Loucy (cell line): ENCODE data around the gene TMEM132A.

Experiments used
- H2AFZ ChIP-seq: fragments of 200-600 bp; sonication (generic); 2 replicates; pipeline ENCODE4 v1.6.0; 2016; ENCODE audit warnings: antibody characterized with exemption, mild to moderate bottlenecking, low read length, moderate library complexity
- H3F3A ChIP-seq: fragments of 200-600 bp; 2 replicates; pipeline ENCODE4 v1.6.0; 2016; ENCODE audit warnings: antibody characterized with exemption, low read depth, mild to moderate bottlenecking
- H3K27me3 ChIP-seq: fragments of 200-600 bp; sonication (generic); 2 replicates; pipeline ENCODE4 v1.6.1; 2014; ENCODE audit warnings: low read length, mild to moderate bottlenecking; ENCODE audit not compliant: insufficient read depth, poor library complexity, severe bottlenecking
- H3K36me3 ChIP-seq: fragments of 200-600 bp; sonication (generic); 2 replicates; pipeline ENCODE4 v1.6.1; 2016; ENCODE audit warnings: low read length; ENCODE audit not compliant: insufficient read depth
- H3K4me1 ChIP-seq: fragments of 200-600 bp; sonication (generic); 2 replicates; pipeline ENCODE4 v1.5.1; 2014; ENCODE audit warnings: low read length, mild to moderate bottlenecking; ENCODE audit not compliant: insufficient read depth, poor library complexity, severe bottlenecking
- H3K4me2 ChIP-seq: fragments of 200-600 bp; sonication (generic); 2 replicates; pipeline ENCODE4 v1.6.0; 2014; ENCODE audit warnings: antibody characterized with exemption, low read length, low read depth, mild to moderate bottlenecking; ENCODE audit not compliant: poor library complexity, severe bottlenecking
- H3K4me3 ChIP-seq: fragments of 200-600 bp; sonication (generic); 2 replicates; pipeline ENCODE4 v1.5.1; 2014; ENCODE audit warnings: low read length, mild to moderate bottlenecking, mixed read lengths; ENCODE audit not compliant: poor library complexity, severe bottlenecking
- H3K79me2 ChIP-seq: fragments of 200-600 bp; sonication (generic); 2 replicates; pipeline ENCODE4 v1.6.1; 2014; ENCODE audit warnings: low read length; ENCODE audit not compliant: insufficient read depth
- H3K9ac ChIP-seq: fragments of 200-600 bp; sonication (generic); 2 replicates; pipeline ENCODE4 v1.6.0; 2014; ENCODE audit warnings: mild to moderate bottlenecking, low read depth, low read length, moderate library complexity; ENCODE audit not compliant: poor library complexity, severe bottlenecking
- H3K9me2 ChIP-seq: fragments of 200-600 bp; sonication (generic); replicated peaks from 2 replicates; pipeline ENCODE4 v1.6.1; 2016; ENCODE audit warnings: low read depth, low read length, mixed read lengths
- H3K9me3 ChIP-seq: fragments of 200-600 bp; sonication (generic); 2 replicates; pipeline ENCODE4 v1.6.1; 2014; ENCODE audit warnings: mild to moderate bottlenecking, antibody characterized with exemption, low read length, low read depth; ENCODE audit not compliant: insufficient read depth
- H4K20me1 ChIP-seq: fragments of 200-600 bp; sonication (generic); 2 replicates; pipeline ENCODE4 v1.6.0; 2014; ENCODE audit warnings: antibody characterized with exemption, low read length, mild to moderate bottlenecking; ENCODE audit not compliant: insufficient read depth, poor library complexity, severe bottlenecking
- CTCF ChIP-seq: fragments of 200-600 bp; sonication (generic); conservative IDR thresholded peaks from 2 replicates; pipeline ENCODE4 v1.5.1; 2014; ENCODE audit warnings: mild to moderate bottlenecking, antibody characterized with exemption, low read length
- EZH2phosphoT487 ChIP-seq: fragments of 200-600 bp; IDR thresholded peaks from 2 replicates; pipeline ENCODE4 v1.6.1; 2018; ENCODE audit warnings: antibody characterized with exemption, mild to moderate bottlenecking, moderate library complexity, borderline replicate concordance

Gene TMEM132A

GRCh38 chr11:60934790-60935605 is 10.7 kb downstream of the TMEM132A start:
- no peaks in the 10 kb centered on the region for H3K27me3 ChIP-seq
- H3K79me2 ChIP-seq = no peaks in the 10 kb centered on the region
- no peak overlapping the region for H3K9ac ChIP-seq
- no peaks in the 10 kb centered on the region for H3F3A ChIP-seq
- no peaks in the 10 kb centered on the region for H3K4me1 ChIP-seq
- H3K9me3 ChIP-seq = no peaks in the 10 kb centered on the region
- no peaks in the 10 kb centered on the region for H3K9me2 ChIP-seq
- H3K4me3 ChIP-seq = no peak overlapping the region
- no peaks in the 10 kb centered on the region for H4K20me1 ChIP-seq
- no peak overlapping the region for H3K4me2 ChIP-seq
- H3K36me3 ChIP-seq = no peaks in the 10 kb centered on the region
- TF ChIP-seq CTCF (no peak), EZH2phosphoT487 (no peak)
- H2AFZ ChIP-seq = no peak overlapping the region

- Histone ChIP-seq H2AFZ (no peak overlapping the region), H4K20me1 (no peaks in the 10 kb centered on the region), H3K4me1 (no peaks in the 10 kb centered on the region), H3K36me3 (no peaks in the 10 kb centered on the region), H3K4me2 (no peak overlapping the region), H3K27me3 (no peaks in the 10 kb centered on the region), H3K9ac (no peak overlapping the region), H3K9me3 (no peaks in the 10 kb centered on the region), H3F3A (no peaks in the 10 kb centered on the region), H3K79me2 (no peaks in the 10 kb centered on the region), H3K4me3 (no peak overlapping the region), H3K9me2 (no peaks in the 10 kb centered on the region)
- TF ChIP-seq CTCF = no peak
- no peak for TF ChIP-seq EZH2phosphoT487
These were observed 11.6 kb downstream of the TMEM132A start for GRCh38 chr11:60935676-60936442.

- no peak overlapping the region for H3K4me3 ChIP-seq
- H4K20me1 ChIP-seq = no peaks in the 10 kb centered on the region
- H2AFZ ChIP-seq = no peak overlapping the region
- H3K4me1 ChIP-seq = no peaks in the 10 kb centered on the region
- no peaks in the 10 kb centered on the region for H3K9me3 ChIP-seq
- no peaks in the 10 kb centered on the region for H3K36me3 ChIP-seq
- H3K9me2 ChIP-seq = no peaks in the 10 kb centered on the region
- no peaks in the 10 kb centered on the region for H3K27me3 ChIP-seq
- no peak overlapping the region for H3K4me2 ChIP-seq
- H3K9ac ChIP-seq = no peak overlapping the region
- TF ChIP-seq CTCF = no peak
- H3F3A ChIP-seq = no peaks in the 10 kb centered on the region
- no peaks in the 10 kb centered on the region for H3K79me2 ChIP-seq
These were observed 12.3 kb downstream of the TMEM132A start for GRCh38 chr11:60936467-60937143.
